MCF 10A (cell line): ENCODE measurements around the gene SHMT1. TPM values are rescaled to one million over a fixed set of nuclear protein-coding genes. Genes with fewer than 3 reads are reported as not detected.

Experiments
- BruUV-seq: library from RNA; stranded (reverse); fragments of 400-500 nt; replicated peaks from 2 replicates; lab custom pipeline; 2021; lab: Mats Ljungman, UMichigan
- CTCF ChIA-PET: fragments of 300-600 bp; sonication (Branson Sonifier 250); formaldehyde crosslinking; extraction: SDS; loops from one replicate; lab custom pipeline; 2021; ENCODE audit warnings: antibody characterized with exemption, inconsistent platforms; lab: Yijun Ruan, JAX
- POLR2A ChIA-PET: fragments of 300-600, 350-650 bp; sonication (Branson Sonifier 250); formaldehyde crosslinking; extraction: SDS; loops from one replicate; lab custom pipeline; 2020; ENCODE audit warnings: antibody characterized with exemption, inconsistent platforms; lab: Yijun Ruan, JAX
- DNase-seq: peaks from one replicate; pipeline ENCODE4 v3.0.0-alpha.2; 2018; ENCODE audit not compliant: unreplicated experiment
- H3K27ac Mint-ChIP-seq: one replicate; pipeline ENCODE4 v1.8.0; 2022; ENCODE audit warnings: mild to moderate bottlenecking, low read depth, mixed read lengths; ENCODE audit not compliant: unreplicated experiment
- H3K27me3 Mint-ChIP-seq: one replicate; pipeline ENCODE4 v1.8.0; 2022; ENCODE audit warnings: mixed read lengths; ENCODE audit not compliant: insufficient read depth, unreplicated experiment
- H3K36me3 Mint-ChIP-seq: one replicate; pipeline ENCODE4 v1.8.0; 2022; ENCODE audit warnings: mild to moderate bottlenecking, moderate library complexity, mixed read lengths; ENCODE audit not compliant: insufficient read depth, unreplicated experiment
- H3K4me1 Mint-ChIP-seq: one replicate; pipeline ENCODE4 v1.8.0; 2022; ENCODE audit warnings: mixed read lengths; ENCODE audit not compliant: insufficient read depth, unreplicated experiment
- H3K4me3 Mint-ChIP-seq: one replicate; pipeline ENCODE4 v1.8.0; 2022; ENCODE audit warnings: mild to moderate bottlenecking, moderate library complexity, mixed read lengths; ENCODE audit not compliant: unreplicated experiment
- H3K9me3 Mint-ChIP-seq: one replicate; pipeline ENCODE4 v1.8.0; 2022; ENCODE audit warnings: mixed read lengths; ENCODE audit not compliant: unreplicated experiment
- intact Hi-C: fragments of 100-400 bp; cut with micrococcal nuclease; formaldehyde crosslinking; loops from 2 replicates; pipeline ENCODE4 v1.14.1; 2022
- total RNA-seq: library from RNA; stranded (reverse); gene quantifications from 2 replicates; pipeline ENCODE4 v1.2.3, GENCODE V29; 2022
- TF ChIP-seq, protein P1 (sequence below): fragments of 200-600 bp; IDR thresholded peaks from one replicate; pipeline ENCODE4 v1.8.0; 2022; ENCODE audit warnings: antibody characterized with exemption, mild to moderate bottlenecking; ENCODE audit not compliant: unreplicated experiment

Gene SHMT1
- total RNA-seq, 1 experiment from 2014 or later = 23.0 TPM

DNA sequence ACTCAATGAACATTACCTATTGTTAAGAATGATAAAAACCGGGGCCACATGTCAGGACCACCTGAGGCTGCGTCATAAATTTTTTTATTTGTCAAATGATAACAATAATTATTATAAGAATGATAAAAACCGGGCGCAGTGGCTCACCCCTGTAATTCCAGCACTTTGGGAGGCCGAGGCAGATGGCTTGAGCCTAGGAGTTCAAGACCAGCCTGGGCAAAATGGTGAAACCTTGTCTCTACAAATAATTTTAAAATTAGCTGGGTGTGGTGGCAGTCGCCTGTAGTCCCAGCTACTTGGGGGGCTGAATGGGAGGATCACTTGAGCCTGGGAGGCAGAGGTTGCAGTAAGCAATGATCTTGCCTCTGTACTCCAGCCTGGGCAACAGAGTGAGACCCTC is 816 bp upstream of the SHMT1 start:
- intact Hi-C loops = no loop called here
- Mint-ChIP-seq H3K4me3 (no peak overlapping the region), H3K27me3 (no peaks in the 10 kb centered on the region), H3K27ac (no peak overlapping the region), H3K9me3 (no peaks in the 10 kb centered on the region), H3K4me1 (peaks cover 8% of the 10 kb centered on the region), H3K36me3 (peaks cover 22% of the 10 kb centered on the region)
- no peak for DNase-seq
- POLR2A ChIA-PET = interaction anchor here (1.2 to 2.0 kb wide), 2 partner anchors 12 to 13 kb away, joined by 3 to 10 read pairs; no protein-coding TSS in a partner anchor
- BruUV-seq = no TSS peak
- TF ChIP-seq, protein P1, sequence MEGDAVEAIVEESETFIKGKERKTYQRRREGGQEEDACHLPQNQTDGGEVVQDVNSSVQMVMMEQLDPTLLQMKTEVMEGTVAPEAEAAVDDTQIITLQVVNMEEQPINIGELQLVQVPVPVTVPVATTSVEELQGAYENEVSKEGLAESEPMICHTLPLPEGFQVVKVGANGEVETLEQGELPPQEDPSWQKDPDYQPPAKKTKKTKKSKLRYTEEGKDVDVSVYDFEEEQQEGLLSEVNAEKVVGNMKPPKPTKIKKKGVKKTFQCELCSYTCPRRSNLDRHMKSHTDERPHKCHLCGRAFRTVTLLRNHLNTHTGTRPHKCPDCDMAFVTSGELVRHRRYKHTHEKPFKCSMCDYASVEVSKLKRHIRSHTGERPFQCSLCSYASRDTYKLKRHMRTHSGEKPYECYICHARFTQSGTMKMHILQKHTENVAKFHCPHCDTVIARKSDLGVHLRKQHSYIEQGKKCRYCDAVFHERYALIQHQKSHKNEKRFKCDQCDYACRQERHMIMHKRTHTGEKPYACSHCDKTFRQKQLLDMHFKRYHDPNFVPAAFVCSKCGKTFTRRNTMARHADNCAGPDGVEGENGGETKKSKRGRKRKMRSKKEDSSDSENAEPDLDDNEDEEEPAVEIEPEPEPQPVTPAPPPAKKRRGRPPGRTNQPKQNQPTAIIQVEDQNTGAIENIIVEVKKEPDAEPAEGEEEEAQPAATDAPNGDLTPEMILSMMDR = no peak
- CTCF ChIA-PET = interaction anchor here (0.6 kb wide), 1 partner anchor 406 kb away, joined by 4 read pairs; no protein-coding TSS in a partner anchor

DNA sequence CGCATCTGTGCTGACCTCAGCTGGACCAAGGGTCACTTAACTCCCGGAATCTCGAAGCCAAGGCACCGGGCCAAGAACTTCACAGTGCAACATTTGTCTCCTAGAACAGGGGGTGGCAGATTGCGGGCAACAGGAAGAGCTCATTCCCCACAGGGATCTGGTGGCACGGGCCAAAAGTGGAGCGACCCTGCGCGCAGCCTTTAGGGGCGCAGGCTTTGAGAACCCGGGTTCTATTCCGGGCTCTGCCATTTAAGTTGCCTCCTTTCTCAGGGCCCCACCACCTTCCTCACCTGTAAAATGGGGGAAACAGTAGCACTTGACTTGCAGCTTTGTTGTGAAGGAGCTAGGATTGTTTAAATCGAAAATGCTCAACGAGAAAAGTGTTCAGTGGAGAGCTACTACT is 651 bp downstream of the SHMT1 start:
- H3K36me3 Mint-ChIP-seq = peaks cover 31% of the 10 kb centered on the region
- peaks cover 8% of the 10 kb centered on the region for H3K4me1 Mint-ChIP-seq
- H3K4me3 Mint-ChIP-seq = peak overlapping the region; percentile 89
- no peaks in the 10 kb centered on the region for H3K9me3 Mint-ChIP-seq
- POLR2A ChIA-PET = interaction anchor here (1.0 to 2.4 kb wide), 8 partner anchors 10 to 103 kb away, joined by 3 to 16 read pairs (median 5); partner anchors contain the start of genes EVPLL, SMCR8 and TOP3A
- DNase-seq = peak; percentile 56
- BruUV-seq = TSS peak; percentile 59
- CTCF ChIA-PET = interaction anchor here (0.7 to 1.4 kb wide), 4 partner anchors 10 to 263 kb away, joined by 3 to 8 read pairs (median 5); no protein-coding TSS in a partner anchor
- H3K27me3 Mint-ChIP-seq = no peaks in the 10 kb centered on the region
- TF ChIP-seq, protein P1 = no peak
- intact Hi-C loops = no loop called here
- no peak overlapping the region for H3K27ac Mint-ChIP-seq

DNA sequence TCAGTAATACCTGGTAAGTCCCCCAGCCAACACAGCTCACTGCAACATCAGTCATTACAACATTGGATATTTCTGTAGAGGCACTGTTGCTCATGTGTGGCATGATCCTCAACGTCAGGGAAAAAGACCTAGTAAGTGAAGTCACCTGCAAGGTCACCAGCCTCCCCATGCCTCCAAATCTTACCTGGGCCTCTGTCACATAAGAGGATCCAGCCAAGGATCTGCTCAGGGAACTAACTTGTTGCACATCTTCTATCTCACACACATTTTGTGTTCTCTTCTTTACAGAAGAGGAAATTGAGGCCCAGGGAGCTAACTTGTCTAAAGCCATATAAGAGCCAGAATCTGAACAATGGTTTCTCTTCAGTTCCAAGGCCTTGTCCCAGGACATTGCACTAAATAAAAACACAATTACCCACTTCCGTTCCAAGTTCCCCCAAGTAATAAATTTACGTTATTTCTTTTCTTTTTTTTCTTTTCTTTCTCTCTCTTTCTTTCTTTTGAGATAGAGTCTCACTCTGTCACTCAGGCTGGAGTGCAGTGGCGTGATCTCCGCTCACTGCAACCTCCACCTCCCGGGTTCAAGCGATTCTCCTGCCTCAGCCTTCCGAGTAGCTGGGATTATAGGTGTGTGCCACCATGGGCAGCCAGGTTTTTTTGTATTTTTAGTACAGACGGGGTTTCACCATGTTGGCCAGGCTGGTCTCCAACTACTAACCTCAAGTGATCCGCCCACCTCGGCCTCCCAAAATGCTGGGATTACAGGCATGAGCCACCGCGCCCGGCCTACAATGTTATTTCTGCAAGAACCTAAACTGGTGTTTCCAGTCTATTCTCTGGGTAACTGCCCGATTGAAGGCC is 1.3 kb downstream of the SHMT1 start:
- DNase-seq = no peak
- H3K27ac Mint-ChIP-seq = no peak overlapping the region
- peak overlapping the region; percentile 89 for H3K4me3 Mint-ChIP-seq
- peaks cover 36% of the 10 kb centered on the region for H3K36me3 Mint-ChIP-seq
- ChIA-PET POLR2A (interaction anchor here (1.0 to 2.4 kb wide), 6 partner anchors 9 to 103 kb away, joined by 4 to 16 read pairs (median 6); partner anchors contain the start of gene EVPLL), CTCF (interaction anchor here (0.7 to 1.4 kb wide), 4 partner anchors 9 to 264 kb away, joined by 3 to 8 read pairs (median 5); no protein-coding TSS in a partner anchor)
- BruUV-seq = no TSS peak
- H3K4me1 Mint-ChIP-seq = peaks cover 10% of the 10 kb centered on the region
- no peaks in the 10 kb centered on the region for H3K27me3 Mint-ChIP-seq
- intact Hi-C loops = no loop called here
- TF ChIP-seq, protein P1 = no peak
- no peaks in the 10 kb centered on the region for H3K9me3 Mint-ChIP-seq

DNA sequence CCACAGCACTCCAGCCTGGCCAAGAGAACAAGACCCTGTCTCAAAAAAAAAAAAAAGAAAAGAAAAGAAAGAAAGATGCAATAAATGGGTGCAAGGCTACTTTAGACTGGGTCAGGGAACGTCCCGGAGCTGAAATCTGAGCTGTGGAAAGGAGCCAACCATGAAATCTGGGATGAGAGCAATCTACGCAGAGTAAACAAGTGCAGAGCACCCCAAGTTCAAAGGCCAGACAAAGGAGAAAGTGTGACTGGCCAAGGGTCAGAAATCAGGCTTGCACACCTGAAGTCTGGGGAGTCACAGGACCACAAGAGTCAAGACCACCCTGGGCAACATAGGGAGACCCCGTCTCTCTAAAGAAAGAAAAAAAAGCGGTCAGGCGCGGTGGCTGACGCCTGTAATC is 2.8 kb downstream of the SHMT1 start:
- TF ChIP-seq, protein P1 = no peak
- ChIA-PET POLR2A (no interaction called here), CTCF (no interaction called here)
- intact Hi-C loops = no loop called here
- H3K4me3 Mint-ChIP-seq = no peak overlapping the region
- no peaks in the 10 kb centered on the region for H3K27me3 Mint-ChIP-seq
- no peak for DNase-seq
- peaks cover 48% of the 10 kb centered on the region for H3K36me3 Mint-ChIP-seq
- H3K9me3 Mint-ChIP-seq = no peaks in the 10 kb centered on the region
- BruUV-seq = no TSS peak
- H3K4me1 Mint-ChIP-seq = peaks cover 18% of the 10 kb centered on the region
- no peak overlapping the region for H3K27ac Mint-ChIP-seq
